NCI-H524 (cell line): ENCODE data around the gene PPP2R2C.

Experiments used
- DNase-seq, 2 experiments: peaks; one replicate each; lab custom pipeline; 2025; lab: John Stamatoyannopoulos, UW

The PPP2R2C gene

GRCh38 chr4:6425336-6425735 is 47.1 kb downstream of the PPP2R2C start:
- no peak for DNase-seq

- DNase-seq = no peak
Observed at GRCh38 chr4:6424425-6424824, 48.0 kb downstream of the PPP2R2C start.

- DNase-seq = no peak
Observed at GRCh38 chr4:6423575-6423974, 48.8 kb downstream of the PPP2R2C start.

GRCh38 chr4:6422866-6423265 is 49.5 kb downstream of the PPP2R2C start:
- DNase-seq = no peak

- DNase-seq = no peak
Observed at GRCh38 chr4:6422105-6422504, 50.3 kb downstream of the PPP2R2C start.

- DNase-seq = no peak
Observed at GRCh38 chr4:6421397-6421796, 51.0 kb downstream of the PPP2R2C start.

- no peak for DNase-seq
Observed at GRCh38 chr4:6420972-6421371, 51.4 kb downstream of the PPP2R2C start.

- no peak for DNase-seq
Observed at GRCh38 chr4:6420036-6420435, 52.4 kb downstream of the PPP2R2C start.

GRCh38 chr4:6419452-6420028 is 52.9 kb downstream of the PPP2R2C start:
- no peak for DNase-seq

- DNase-seq = no peak
Observed at GRCh38 chr4:6418193-6418755, 54.1 kb downstream of the PPP2R2C start.

GRCh38 chr4:6417516-6418050 is 54.8 kb downstream of the PPP2R2C start:
- no peak for DNase-seq

GRCh38 chr4:6416518-6417286 is 55.7 kb downstream of the PPP2R2C start:
- DNase-seq = peak; percentile 97

GRCh38 chr4:6415031-6415705 is 57.2 kb downstream of the PPP2R2C start:
- no peak for DNase-seq

- no peak for DNase-seq
Observed at GRCh38 chr4:6414578-6414977, 57.8 kb downstream of the PPP2R2C start.

GRCh38 chr4:6410664-6411063 is 61.8 kb downstream of the PPP2R2C start:
- no peak for DNase-seq

- DNase-seq = no peak
Observed at GRCh38 chr4:6410068-6410467, 62.3 kb downstream of the PPP2R2C start.

GRCh38 chr4:6409381-6409780 is 63.0 kb downstream of the PPP2R2C start:
- no peak for DNase-seq

GRCh38 chr4:6408263-6408662 is 64.2 kb downstream of the PPP2R2C start:
- DNase-seq = peak; percentile 20 to 26

- DNase-seq = no peak
Observed at GRCh38 chr4:6405397-6405706, 67.1 kb downstream of the PPP2R2C start.

GRCh38 chr4:6404611-6405396 is 67.6 kb downstream of the PPP2R2C start:
- DNase-seq = no peak

- no peak for DNase-seq
Observed at GRCh38 chr4:6403400-6403685, 69.1 kb downstream of the PPP2R2C start.
